HepG2 (cell line): Measurements from ENCODE around the gene SYCP2L. TPM values are rescaled to one million over a fixed set of nuclear protein-coding genes. Genes with fewer than 3 reads are reported as not detected.
A peak's percentile ranks its signal among the peaks of the same experiment; 100 is the strongest.

Source experiments
- ARID3A ChIP-seq: IDR thresholded peaks from 2 replicates; pipeline ENCODE4 v1.6.1; 2012; ENCODE audit warnings: low read depth, low read length, improper control_type of control experiment
- CHD2 ChIP-seq: IDR thresholded peaks from 2 replicates; pipeline ENCODE4 v1.6.1; 2011; ENCODE audit warnings: low read depth, low read length, improper control_type of control experiment
- ESRRA ChIP-seq: sonication (generic); formaldehyde crosslinking; IDR thresholded peaks from 2 replicates; pipeline ENCODE4 v1.5.1; 2020; ENCODE audit warnings: mild to moderate bottlenecking, low read depth, missing genetic modification reagents
- FOXK2 ChIP-seq: fragments of 450-650 bp; IDR thresholded peaks from 2 replicates; pipeline ENCODE4 v1.6.1; 2016
- FOXP1 ChIP-seq, 2 experiments: fragments of 450-650 bp in 1 of 2; IDR thresholded peaks; 2 replicates each; pipeline ENCODE4 v1.6.1; 2017 to 2018; ENCODE audit warnings: antibody characterized with exemption in 1 of 2
- HNRNPK ChIP-seq: fragments of 200-400 bp; formaldehyde crosslinking; IDR thresholded peaks from 2 replicates; pipeline ENCODE4 v1.6.1; 2018; ENCODE audit warnings: low read length, low read depth, moderate library complexity, mild to moderate bottlenecking; ENCODE audit not compliant: poor library complexity, severe bottlenecking
- ISX ChIP-seq: sonication (generic); formaldehyde crosslinking; conservative IDR thresholded peaks from 2 replicates; pipeline ENCODE4 v1.5.0; 2020; ENCODE audit warnings: missing genetic modification reagents
- JARID2 ChIP-seq: sonication (generic); formaldehyde crosslinking; IDR thresholded peaks from 2 replicates; pipeline ENCODE4 v1.8.1; 2023; ENCODE audit warnings: missing genetic modification reagents, inconsistent platforms; ENCODE audit not compliant: insufficient replicate concordance
- KLF12 ChIP-seq: sonication (generic); formaldehyde crosslinking; IDR thresholded peaks from 2 replicates; pipeline ENCODE4 v1.4.0; 2020; ENCODE audit warnings: missing genetic modification reagents, borderline replicate concordance
- NR3C1 ChIP-seq: sonication (generic); formaldehyde crosslinking; IDR thresholded peaks from 2 replicates; pipeline ENCODE4 v1.4.0; 2020; ENCODE audit warnings: missing genetic modification reagents
- PLRG1 ChIP-seq: fragments of 450-650 bp; conservative IDR thresholded peaks from 2 replicates; pipeline ENCODE4 v1.6.1; 2016
- RBM39 ChIP-seq: fragments of 200-400 bp; formaldehyde crosslinking; IDR thresholded peaks from one replicate; pipeline ENCODE4 v1.6.1; 2018; ENCODE audit warnings: antibody characterized with exemption, mild to moderate bottlenecking, low read depth, low read length; ENCODE audit not compliant: poor library complexity, severe bottlenecking
- RFX1 ChIP-seq: fragments of 450-650 bp; IDR thresholded peaks from 2 replicates; pipeline ENCODE4 v1.6.1; 2017
- SMYD3 ChIP-seq: sonication (generic); formaldehyde crosslinking; IDR thresholded peaks from 2 replicates; pipeline ENCODE4 v1.8.1; 2023; ENCODE audit warnings: mild to moderate bottlenecking, missing genetic modification reagents
- SYNCRIP ChIP-seq: fragments of 200-400 bp; formaldehyde crosslinking; IDR thresholded peaks from 2 replicates; pipeline ENCODE4 v1.6.1; 2018; ENCODE audit warnings: mild to moderate bottlenecking, low read depth, low read length; ENCODE audit not compliant: insufficient read depth
- ZBTB42 ChIP-seq: sonication (generic); formaldehyde crosslinking; IDR thresholded peaks from 2 replicates; pipeline ENCODE4 v1.5.0; 2020; ENCODE audit warnings: mild to moderate bottlenecking, missing genetic modification reagents
- ZFAT ChIP-seq: sonication (generic); formaldehyde crosslinking; conservative IDR thresholded peaks from 2 replicates; pipeline ENCODE4 v1.8.1; 2023; ENCODE audit warnings: missing genetic modification reagents, inconsistent platforms
- ZFP1 ChIP-seq: IDR thresholded peaks from 2 replicates; pipeline ENCODE4 v1.6.1; 2016
- ZMYM3 ChIP-seq: sonication (generic); formaldehyde crosslinking; IDR thresholded peaks from 2 replicates; pipeline ENCODE4 v1.5.1; 2020; ENCODE audit warnings: mild to moderate bottlenecking, missing genetic modification reagents
- ZNF17 ChIP-seq: sonication (generic); formaldehyde crosslinking; IDR thresholded peaks from 2 replicates; pipeline ENCODE4 v1.5.0; 2020; ENCODE audit warnings: mild to moderate bottlenecking, missing genetic modification reagents
- ZNF652 ChIP-seq: IDR thresholded peaks from 2 replicates; pipeline ENCODE4 v1.6.1; 2016; ENCODE audit warnings: low read depth, borderline replicate concordance
- ZNF75D ChIP-seq: sonication (generic); formaldehyde crosslinking; IDR thresholded peaks from 2 replicates; pipeline ENCODE4 v1.8.1; 2023; ENCODE audit warnings: missing genetic modification reagents, mild to moderate bottlenecking, borderline replicate concordance
- ZNF775 ChIP-seq: sonication (generic); formaldehyde crosslinking; IDR thresholded peaks from 2 replicates; pipeline ENCODE4 v1.4.0; 2020; ENCODE audit warnings: missing genetic modification reagents, mild to moderate bottlenecking, moderate library complexity, borderline replicate concordance
- polyA plus RNA-seq, 8 experiments: library from polyadenylated mRNA; depleted of rRNA in 3 of 8; stranded (reverse) in 7 of 8; unstranded in 1 of 8; fragments of >200 nt; fragmentation: Illumina TruSeq in 4 of 8; extraction: Trizol in 4 of 8; gene quantifications; 2 replicates each; pipeline versions ENCODE4 v1.2.1 to v1.2.3, GENCODE V29; 2011 to 2016; ENCODE audit warnings: low read depth in 4 of 8, missing spikeins in 1 of 8, mixed read lengths in 1 of 8; ENCODE audit not compliant: insufficient read depth in 1 of 8
- total RNA-seq, 5 experiments: library from RNA; depleted of rRNA; stranded (reverse); fragments of >200 nt; fragmentation: Illumina TruSeq; extraction: Trizol; gene quantifications; 2 replicates each; pipeline ENCODE4 v1.2.3, GENCODE V29; 2016; ENCODE audit warnings: low read depth in 1 of 5
- TF ChIP-seq, protein P1 (sequence below): IDR thresholded peaks from 2 replicates; pipeline ENCODE4 v1.6.1; 2016

SYCP2L gene
- total and polyA plus RNA-seq, 2 of the 13 experiments (the other 11 are each of a cell fraction or from before 2014, with no cell fraction given), result 0.22 to 0.54 TPM

DNA sequence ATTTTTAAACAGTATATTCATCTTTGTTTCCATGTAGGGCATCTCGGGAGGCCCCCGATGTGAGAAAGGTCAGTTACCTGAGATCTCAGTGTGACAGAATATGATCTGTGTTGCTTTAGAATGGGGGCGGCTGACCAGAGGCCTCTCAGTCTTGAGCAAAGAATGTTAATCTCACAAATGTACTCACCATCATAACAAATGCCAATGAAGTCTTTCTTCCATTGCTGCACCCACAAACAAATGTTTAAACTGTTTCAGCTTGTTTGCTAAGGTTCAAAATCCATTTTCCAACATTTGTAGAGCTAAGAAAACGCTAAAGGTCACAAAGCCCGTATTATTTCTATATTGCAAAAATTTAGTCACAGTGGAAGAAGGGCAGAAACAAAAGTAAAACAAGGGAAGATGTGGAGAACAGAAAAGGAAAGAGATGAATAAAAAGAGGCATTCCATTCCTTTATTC lies 125.5 kb downstream of the SYCP2L start (continued):
- TF ChIP-seq ARID3A (peak; percentile 95), FOXK2 (peak; percentile 69; the same call in 1 of the 2 replicates), PLRG1 (no peak), ZNF775 (CRISPR knock-in tag) (no peak), ZNF17 (no peak), ZNF652 (CRISPR knock-in tag) (no peak; the same call in 1 of the 2 replicates), ZNF75D (no peak), ESRRA (CRISPR knock-in tag) (peak; percentile 74), KLF12 (CRISPR knock-in tag) (no peak), ZFAT (CRISPR knock-in tag) (no peak), ISX (no peak), JARID2 (CRISPR knock-in tag) (no peak), NR3C1 (no peak), SYNCRIP (no peak), ZFP1 (CRISPR knock-in tag) (peak; percentile 79), RBM39 (no peak), SMYD3 (CRISPR knock-in tag) (peak; percentile 84; the same call in 1 of the 2 replicates), FOXP1 (IDR thresholded peaks at IDR 0.05) (peak; percentile 31; the same call in 1 of the 2 replicates), FOXP1 (CRISPR knock-in tag; IDR thresholded peaks at IDR 0.05) (peak; percentile 90), CHD2 (no peak), ZBTB42 (CRISPR knock-in tag) (no peak), ZMYM3 (CRISPR knock-in tag) (no peak), HNRNPK (no peak), RFX1 (no peak)
- TF ChIP-seq, protein P1, sequence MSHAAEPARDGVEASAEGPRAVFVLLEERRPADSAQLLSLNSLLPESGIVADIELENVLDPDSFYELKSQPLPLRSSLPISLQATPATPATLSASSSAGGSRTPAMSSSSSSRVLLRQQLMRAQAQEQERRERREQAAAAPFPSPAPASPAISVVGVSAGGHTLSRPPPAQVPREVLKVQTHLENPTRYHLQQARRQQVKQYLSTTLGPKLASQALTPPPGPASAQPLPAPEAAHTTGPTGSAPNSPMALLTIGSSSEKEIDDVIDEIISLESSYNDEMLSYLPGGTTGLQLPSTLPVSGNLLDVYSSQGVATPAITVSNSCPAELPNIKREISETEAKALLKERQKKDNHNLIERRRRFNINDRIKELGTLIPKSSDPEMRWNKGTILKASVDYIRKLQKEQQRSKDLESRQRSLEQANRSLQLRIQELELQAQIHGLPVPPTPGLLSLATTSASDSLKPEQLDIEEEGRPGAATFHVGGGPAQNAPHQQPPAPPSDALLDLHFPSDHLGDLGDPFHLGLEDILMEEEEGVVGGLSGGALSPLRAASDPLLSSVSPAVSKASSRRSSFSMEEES (CRISPR knock-in tag), result peak; percentile 73; the same call in 1 of the 2 replicates
